ENCODE data around the gene DNMBP. TPM values are rescaled to one million over a fixed set of nuclear protein-coding genes. Genes with fewer than 3 reads are reported as not detected.

The DNMBP gene
- total and polyA plus RNA-seq, 12 donors = 5.1 to 8.1 (median 7.1) TPM

- Histone ChIP-seq H3K27me3 (no peaks in the 10 kb centered on the region), H3K4me1 (no peaks in the 10 kb centered on the region), H3K27ac (no peak overlapping the region), H3K36me3 (no peaks in the 10 kb centered on the region), H3K4me3 (no peak overlapping the region), H3K9me3 (no peaks in the 10 kb centered on the region)
- WGBS, 2 donors = 60 to 77% methylated on average over 2 of the region's 2 CpGs
- no peak for ATAC-seq
- DNase-seq = no peak
- intact Hi-C loops (cut with DNase I) = no loop called here
- TF ChIP-seq, protein P1, sequence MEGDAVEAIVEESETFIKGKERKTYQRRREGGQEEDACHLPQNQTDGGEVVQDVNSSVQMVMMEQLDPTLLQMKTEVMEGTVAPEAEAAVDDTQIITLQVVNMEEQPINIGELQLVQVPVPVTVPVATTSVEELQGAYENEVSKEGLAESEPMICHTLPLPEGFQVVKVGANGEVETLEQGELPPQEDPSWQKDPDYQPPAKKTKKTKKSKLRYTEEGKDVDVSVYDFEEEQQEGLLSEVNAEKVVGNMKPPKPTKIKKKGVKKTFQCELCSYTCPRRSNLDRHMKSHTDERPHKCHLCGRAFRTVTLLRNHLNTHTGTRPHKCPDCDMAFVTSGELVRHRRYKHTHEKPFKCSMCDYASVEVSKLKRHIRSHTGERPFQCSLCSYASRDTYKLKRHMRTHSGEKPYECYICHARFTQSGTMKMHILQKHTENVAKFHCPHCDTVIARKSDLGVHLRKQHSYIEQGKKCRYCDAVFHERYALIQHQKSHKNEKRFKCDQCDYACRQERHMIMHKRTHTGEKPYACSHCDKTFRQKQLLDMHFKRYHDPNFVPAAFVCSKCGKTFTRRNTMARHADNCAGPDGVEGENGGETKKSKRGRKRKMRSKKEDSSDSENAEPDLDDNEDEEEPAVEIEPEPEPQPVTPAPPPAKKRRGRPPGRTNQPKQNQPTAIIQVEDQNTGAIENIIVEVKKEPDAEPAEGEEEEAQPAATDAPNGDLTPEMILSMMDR (IDR thresholded peaks at IDR 0.05) = no peak
Measured at GRCh38 chr10:99836711-99837110, 173.0 kb downstream of the DNMBP start.

- H3K36me3 ChIP-seq = no peaks in the 10 kb centered on the region
- WGBS, 2 donors = 33 to 59% methylated on average over 8 of the region's 8 CpGs
- DNase-seq (no peak), ATAC-seq (peak in 3 of 8 donors; percentile 16 to 59 (median 54))
- no peaks in the 10 kb centered on the region for H3K27me3 ChIP-seq
- TF ChIP-seq, protein P1 (IDR thresholded peaks at IDR 0.05) = no peak
- H3K4me3 ChIP-seq = no peak overlapping the region
- H3K4me1 ChIP-seq = no peaks in the 10 kb centered on the region
- no peaks in the 10 kb centered on the region for H3K9me3 ChIP-seq
- no peak overlapping the region for H3K27ac ChIP-seq
- intact Hi-C loops (cut with DNase I) = no loop called here
Measured at GRCh38 chr10:99835947-99836346, 173.8 kb downstream of the DNMBP start.

GRCh38 chr10:99834410-99834809, 175.3 kb downstream of the DNMBP start:
- Histone ChIP-seq H3K27me3 (no peaks in the 10 kb centered on the region), H3K36me3 (no peaks in the 10 kb centered on the region), H3K4me1 (no peaks in the 10 kb centered on the region), H3K9me3 (no peaks in the 10 kb centered on the region), H3K4me3 (no peak overlapping the region), H3K27ac (no peak overlapping the region)
- WGBS, 2 donors = 87 to 94% methylated on average over 4 of the region's 4 CpGs
- ATAC-seq (no peak), DNase-seq (no peak)
- intact Hi-C loops (cut with DNase I) = no loop called here
- TF ChIP-seq, protein P1 (IDR thresholded peaks at IDR 0.05) = no peak

DNA sequence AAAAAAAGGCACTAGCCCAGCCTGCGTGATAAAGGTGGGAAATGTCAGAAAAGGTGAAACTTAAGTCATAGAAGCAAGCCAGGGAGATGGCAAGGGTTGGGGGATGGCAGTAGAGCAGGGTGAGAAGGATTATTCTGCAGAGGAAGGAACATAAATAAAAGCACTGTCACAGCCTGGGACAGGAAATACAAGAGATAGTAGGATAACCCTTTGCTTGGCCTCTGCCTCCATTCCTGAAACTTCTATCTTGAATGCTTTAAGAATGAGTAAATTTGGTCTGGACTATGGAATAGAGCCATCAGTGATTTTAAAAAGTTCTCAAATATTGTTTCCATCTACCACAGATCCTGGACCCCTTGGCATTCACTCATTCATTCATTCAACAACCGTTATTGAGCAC, 177.3 kb downstream of the DNMBP start:
- Histone ChIP-seq H3K36me3 (no peaks in the 10 kb centered on the region), H3K4me3 (no peak overlapping the region), H3K4me1 (no peaks in the 10 kb centered on the region), H3K27ac (no peak overlapping the region), H3K9me3 (peaks cover 0 to 5% (median 0%) of the 10 kb centered on the region in 11 donors), H3K27me3 (no peaks in the 10 kb centered on the region)
- 76 to 78% methylated on average over 2 of the region's 2 CpGs for WGBS, 2 donors
- ATAC-seq (no peak), DNase-seq (no peak)
- TF ChIP-seq, protein P1 (IDR thresholded peaks at IDR 0.05) = no peak
- intact Hi-C loops (cut with DNase I) = no loop called here
